Superior temporal gyrus (tissue), 1 donor: ENCODE measurements around the gene TM9SF1.
A peak's percentile ranks its signal among the peaks of the same experiment; 100 is the strongest.
"Not testable (repeated sequence)": the region's sequence is repeated elsewhere in the genome, so short reads cannot be mapped to it uniquely, and the experiment has no call there.

Experiments
- DNase-seq: peaks from one replicate; pipeline ENCODE4 v3.0.0-alpha.2; 2016; ENCODE audit errors: extremely low spot score

Gene TM9SF1

GRCh38 chr14:24226473-24226872 lies 31.2 kb upstream of the TM9SF1 start:
- no peak for DNase-seq

GRCh38 chr14:24224618-24225071 lies 29.4 kb upstream of the TM9SF1 start:
- no peak for DNase-seq

- not testable (repeated sequence) for DNase-seq
Observed at GRCh38 chr14:24222987-24223386, 27.7 kb upstream of the TM9SF1 start.

- DNase-seq, result no peak
Observed at GRCh38 chr14:24219521-24219920, 24.3 kb upstream of the TM9SF1 start.

- no peak for DNase-seq
Observed at GRCh38 chr14:24219080-24219479, 23.8 kb upstream of the TM9SF1 start.

GRCh38 chr14:24216876-24217275 lies 21.6 kb upstream of the TM9SF1 start:
- DNase-seq, result not testable (repeated sequence)

- DNase-seq, result no peak
Observed at GRCh38 chr14:24216345-24216699, 21.1 kb upstream of the TM9SF1 start.

GRCh38 chr14:24215495-24216344 lies 20.5 kb upstream of the TM9SF1 start, which contains the start of gene MDP1:
Gene MDP1 (minus strand): TSS chr14:24216066. CDS start chr14:24215955, 111 bp downstream.
- peak; percentile 92 for DNase-seq

GRCh38 chr14:24213866-24214662 lies 18.8 kb upstream of the TM9SF1 start:
- no peak for DNase-seq

GRCh38 chr14:24212924-24213865 lies 18.0 kb upstream of the TM9SF1 start, which contains the start of gene CHMP4A:
Gene CHMP4A (minus strand): TSS chr14:24213488. CDS start chr14:24213439, 49 bp downstream.
- DNase-seq, result peak; percentile 94

GRCh38 chr14:24211311-24211710 lies 16.1 kb upstream of the TM9SF1 start:
- no peak for DNase-seq

GRCh38 chr14:24207625-24208024 lies 12.4 kb upstream of the TM9SF1 start:
- no peak for DNase-seq

GRCh38 chr14:24207104-24207551 lies 11.9 kb upstream of the TM9SF1 start:
- DNase-seq, result no peak

- no peak for DNase-seq
Observed at GRCh38 chr14:24206260-24207103, 11.2 kb upstream of the TM9SF1 start.

- DNase-seq, result no peak
Observed at GRCh38 chr14:24204163-24205146, 9.2 kb upstream of the TM9SF1 start.

GRCh38 chr14:24203249-24203886 lies 8.1 kb upstream of the TM9SF1 start:
- not testable (repeated sequence) for DNase-seq

GRCh38 chr14:24202538-24202937 lies 7.3 kb upstream of the TM9SF1 start:
- DNase-seq, result not testable (repeated sequence)

GRCh38 chr14:24198814-24199524 lies 3.7 kb upstream of the TM9SF1 start:
- no peak for DNase-seq
